ENCODE measurements around the gene CTPS1.

GRCh38 chr1:41046347-41046775, 66.9 kb downstream of the CTPS1 start:
- no peak for TF ChIP-seq POLR2A (IDR thresholded peaks at IDR 0.05)
- TF ChIP-seq CTCF (IDR thresholded peaks at IDR 0.05): no peak

Measured in breast epithelium (tissue), 3 donors.